ENCODE results near the gene LIN7C.

Gene LIN7C

GRCh38 chr11:27460158-27460978 lies 46.2 kb downstream of the LIN7C start:
- H3K4me3 ChIP-seq (ENCODE audit: severe bottlenecking) = no peak overlapping the region
- peaks cover 56% of the 10 kb centered on the region for H3K4me1 ChIP-seq (ENCODE audit: insufficient read depth, poor library complexity, severe bottlenecking)
- H3K9me3 ChIP-seq (ENCODE audit: severe bottlenecking) = no peaks in the 10 kb centered on the region
- H3K36me3 ChIP-seq (ENCODE audit: low read depth) = no peaks in the 10 kb centered on the region
- no peaks in the 10 kb centered on the region for H3K27me3 ChIP-seq (ENCODE audit: insufficient read depth, poor library complexity, severe bottlenecking)
- no peak overlapping the region for H3K27ac ChIP-seq (ENCODE audit: poor library complexity, severe bottlenecking)
- TF ChIP-seq CTCF (IDR thresholded peaks at IDR 0.05; ENCODE audit: poor library complexity, severe bottlenecking) = no peak
- no peak for ATAC-seq (ENCODE audit: low read depth)
- no peak for DNase-seq (ENCODE audit: low spot score)

- no peak overlapping the region for H3K27ac ChIP-seq (ENCODE audit: poor library complexity, severe bottlenecking)
- H3K36me3 ChIP-seq (ENCODE audit: low read depth) = no peaks in the 10 kb centered on the region
- no peak overlapping the region for H3K4me3 ChIP-seq (ENCODE audit: severe bottlenecking)
- DNase-seq (ENCODE audit: low spot score) = no peak
- TF ChIP-seq CTCF (IDR thresholded peaks at IDR 0.05; ENCODE audit: poor library complexity, severe bottlenecking) = no peak
- H3K4me1 ChIP-seq (ENCODE audit: insufficient read depth, poor library complexity, severe bottlenecking) = peaks cover 48% of the 10 kb centered on the region
- H3K27me3 ChIP-seq (ENCODE audit: insufficient read depth, poor library complexity, severe bottlenecking) = no peaks in the 10 kb centered on the region
- H3K9me3 ChIP-seq (ENCODE audit: severe bottlenecking) = no peaks in the 10 kb centered on the region
- ATAC-seq (ENCODE audit: low read depth) = no peak
Observed at GRCh38 chr11:27459191-27459590, 47.4 kb downstream of the LIN7C start.

- no peaks in the 10 kb centered on the region for H3K36me3 ChIP-seq (ENCODE audit: low read depth)
- no peak for TF ChIP-seq CTCF (IDR thresholded peaks at IDR 0.05; ENCODE audit: poor library complexity, severe bottlenecking)
- H3K27ac ChIP-seq (ENCODE audit: poor library complexity, severe bottlenecking) = peak overlapping the region; percentile 90
- DNase-seq (ENCODE audit: low spot score) (no peak), ATAC-seq (ENCODE audit: low read depth) (no peak)
- no peak overlapping the region for H3K4me3 ChIP-seq (ENCODE audit: severe bottlenecking)
- peaks cover 46% of the 10 kb centered on the region for H3K4me1 ChIP-seq (ENCODE audit: insufficient read depth, poor library complexity, severe bottlenecking)
- no peaks in the 10 kb centered on the region for H3K27me3 ChIP-seq (ENCODE audit: insufficient read depth, poor library complexity, severe bottlenecking)
- no peaks in the 10 kb centered on the region for H3K9me3 ChIP-seq (ENCODE audit: severe bottlenecking)
Observed at GRCh38 chr11:27458182-27458581, 48.4 kb downstream of the LIN7C start.

- Histone ChIP-seq H3K4me3 (ENCODE audit: severe bottlenecking) (no peak overlapping the region), H3K27me3 (ENCODE audit: insufficient read depth, poor library complexity, severe bottlenecking) (no peaks in the 10 kb centered on the region), H3K4me1 (ENCODE audit: insufficient read depth, poor library complexity, severe bottlenecking) (peaks cover 41% of the 10 kb centered on the region), H3K36me3 (ENCODE audit: low read depth) (no peaks in the 10 kb centered on the region), H3K9me3 (ENCODE audit: severe bottlenecking) (no peaks in the 10 kb centered on the region), H3K27ac (ENCODE audit: poor library complexity, severe bottlenecking) (peak overlapping the region; percentile 90)
- ATAC-seq (ENCODE audit: low read depth) (peak; percentile 45; the same call in 2 of the 3 replicates), DNase-seq (ENCODE audit: low spot score) (no peak)
- no peak for TF ChIP-seq CTCF (IDR thresholded peaks at IDR 0.05; ENCODE audit: poor library complexity, severe bottlenecking)
Observed at GRCh38 chr11:27456795-27457329, 49.7 kb downstream of the LIN7C start.

All from RWPE2 (cell line).